ENCODE measurements around the gene ODAD3.
"Not testable (repeated sequence)": the region's sequence is repeated elsewhere in the genome, so short reads cannot be mapped to it uniquely, and the experiment has no call there.

ODAD3 gene

GRCh38 chr19:11444059-11444458 lies 9.1 kb upstream of the ODAD3 start:
- in situ Hi-C loops (cut with MboI; ENCODE audit: low sequenced_read_pairs), result no loop called here

GRCh38 chr19:11437955-11438354 lies 3.0 kb upstream of the ODAD3 start:
- in situ Hi-C loops (cut with MboI; ENCODE audit: low sequenced_read_pairs), result no loop called here

DNA sequence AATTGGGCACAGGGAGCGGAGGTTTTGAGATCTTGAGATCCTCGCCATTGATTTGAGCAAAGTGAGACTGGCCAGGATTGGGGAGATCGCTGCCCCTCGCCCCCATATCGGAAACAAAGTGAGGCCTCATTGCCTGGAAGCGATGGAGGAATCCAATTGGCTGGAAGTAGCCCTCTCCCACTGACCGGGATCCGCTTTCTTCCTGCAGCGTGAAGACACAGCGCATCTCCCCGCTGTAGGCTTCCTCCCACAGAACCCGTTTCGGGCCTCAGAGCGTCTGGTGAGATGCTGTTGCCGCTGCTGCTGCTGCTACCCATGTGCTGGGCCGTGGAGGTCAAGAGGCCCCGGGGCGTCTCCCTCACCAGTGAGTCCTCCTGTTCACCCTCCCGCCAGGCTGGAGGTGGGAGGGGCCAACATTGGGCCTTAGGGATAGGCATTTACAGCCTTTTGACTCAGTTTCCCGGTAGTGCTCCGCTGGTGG lies 952 bp upstream of the ODAD3 start:
- in situ Hi-C loops (cut with MboI; ENCODE audit: low sequenced_read_pairs), result no loop called here

- in situ Hi-C loops (cut with MboI; ENCODE audit: low sequenced_read_pairs), result no loop called here
Observed at GRCh38 chr19:11434703-11435056, 241 bp downstream of the ODAD3 start.

- in situ Hi-C loops (cut with MboI; ENCODE audit: low sequenced_read_pairs), result not testable (repeated sequence)
Observed at GRCh38 chr19:11433526-11433925, 1.4 kb downstream of the ODAD3 start.

DNA sequence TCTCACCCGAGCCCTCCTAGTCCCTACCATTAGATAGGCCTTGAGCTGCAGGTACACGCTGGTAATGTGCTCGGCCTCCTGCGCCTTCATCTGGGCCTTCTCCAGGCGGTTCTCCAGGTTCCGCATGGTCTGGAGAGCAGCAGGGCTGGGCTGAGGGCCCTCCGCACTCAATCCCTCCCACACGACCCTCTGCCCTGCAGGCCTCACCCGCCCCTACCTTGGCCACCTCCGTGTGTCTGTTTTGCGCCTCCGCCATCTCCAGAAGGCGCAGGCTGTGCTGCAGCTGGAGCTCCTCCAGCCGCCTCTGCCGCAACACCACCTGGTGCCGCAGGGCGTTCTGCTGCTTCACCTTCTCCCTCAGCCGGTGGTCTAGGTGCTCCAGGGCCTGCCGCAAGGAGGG lies 8.3 kb downstream of the ODAD3 start:
- in situ Hi-C loops (cut with MboI; ENCODE audit: low sequenced_read_pairs), result no loop called here

DNA sequence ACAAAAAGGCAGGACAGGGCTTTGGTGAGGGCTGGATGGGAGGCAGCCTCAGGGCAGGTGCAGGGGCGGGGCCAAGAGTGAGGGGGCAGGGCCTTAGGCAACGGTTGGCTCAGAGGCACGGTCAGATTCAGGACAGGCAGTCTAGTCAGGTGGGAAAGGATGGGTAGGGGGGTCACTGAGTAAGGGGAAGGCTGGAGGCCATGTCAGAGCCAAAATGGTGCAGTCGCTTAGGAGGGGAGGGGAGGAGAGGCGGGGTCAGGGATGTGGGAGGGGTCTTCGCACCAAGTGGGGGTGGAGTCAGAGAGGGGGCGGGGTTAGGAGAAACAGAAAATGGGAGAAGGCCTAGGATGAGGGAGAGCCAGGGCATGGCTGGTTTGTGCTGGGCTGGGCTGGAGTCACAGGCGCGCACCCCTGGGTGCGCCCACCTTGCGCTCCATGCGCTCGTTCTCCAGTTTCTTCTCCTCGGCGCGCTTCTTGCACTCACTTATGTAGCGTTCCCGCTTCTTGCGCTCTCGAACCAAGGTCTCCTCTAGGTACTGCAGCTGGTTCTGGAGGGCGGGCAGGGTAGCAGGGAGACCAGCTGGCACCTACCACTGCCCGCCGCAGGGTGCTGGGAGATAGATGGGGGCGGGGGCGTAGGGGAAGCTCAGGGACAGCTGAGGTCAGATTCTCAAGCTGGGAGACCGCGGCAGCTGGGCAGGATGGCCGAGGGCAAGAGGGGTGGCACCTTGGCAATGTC lies 9.0 kb downstream of the ODAD3 start:
- in situ Hi-C loops (cut with MboI; ENCODE audit: low sequenced_read_pairs), result no loop called here

- in situ Hi-C loops (cut with MboI; ENCODE audit: low sequenced_read_pairs), result no loop called here
Observed at GRCh38 chr19:11423791-11424181, 11.1 kb downstream of the ODAD3 start.

- in situ Hi-C loops (cut with MboI; ENCODE audit: low sequenced_read_pairs), result no loop called here
Observed at GRCh38 chr19:11423164-11423790, 11.6 kb downstream of the ODAD3 start.

GRCh38 chr19:11422163-11423065 lies 12.5 kb downstream of the ODAD3 start:
- in situ Hi-C loops (cut with MboI; ENCODE audit: low sequenced_read_pairs), result no loop called here

DNA sequence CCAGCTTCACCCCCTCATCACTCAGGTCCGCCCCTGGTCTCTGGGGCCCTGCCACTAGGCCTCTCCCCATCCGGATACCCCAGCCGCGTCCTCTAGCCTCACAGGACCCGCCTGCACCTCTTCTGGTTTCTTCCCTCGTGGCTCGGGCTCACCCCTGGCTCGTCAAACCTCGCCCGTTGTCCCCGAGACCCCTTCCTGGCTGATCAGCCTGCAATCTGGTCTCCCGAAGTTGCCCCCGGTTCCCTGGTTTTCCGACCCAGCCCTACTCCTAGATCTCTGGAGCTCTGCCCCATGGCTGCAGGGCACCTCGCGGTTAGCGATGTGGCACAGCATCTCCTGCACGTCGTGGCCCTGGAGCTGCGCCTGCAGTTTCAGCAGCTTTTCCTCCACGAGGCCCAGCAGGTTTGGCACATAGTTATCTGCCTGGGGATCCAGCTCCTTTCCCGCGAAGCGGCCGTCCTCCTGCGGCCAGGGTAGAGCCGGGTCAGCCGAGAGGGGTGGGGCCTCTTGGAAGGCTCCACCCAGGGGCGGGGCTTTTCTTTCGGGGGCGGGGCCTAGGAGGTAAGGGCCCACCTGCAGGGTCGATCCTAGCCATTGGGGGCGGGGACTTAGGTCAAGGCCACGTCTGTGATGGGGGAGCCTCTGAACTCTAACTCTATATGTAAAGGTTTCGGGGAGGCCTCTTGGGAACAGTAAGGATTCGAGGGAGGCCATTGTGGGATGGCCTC lies 13.4 kb downstream of the ODAD3 start:
- in situ Hi-C loops (cut with MboI; ENCODE audit: low sequenced_read_pairs), result no loop called here

DNA sequence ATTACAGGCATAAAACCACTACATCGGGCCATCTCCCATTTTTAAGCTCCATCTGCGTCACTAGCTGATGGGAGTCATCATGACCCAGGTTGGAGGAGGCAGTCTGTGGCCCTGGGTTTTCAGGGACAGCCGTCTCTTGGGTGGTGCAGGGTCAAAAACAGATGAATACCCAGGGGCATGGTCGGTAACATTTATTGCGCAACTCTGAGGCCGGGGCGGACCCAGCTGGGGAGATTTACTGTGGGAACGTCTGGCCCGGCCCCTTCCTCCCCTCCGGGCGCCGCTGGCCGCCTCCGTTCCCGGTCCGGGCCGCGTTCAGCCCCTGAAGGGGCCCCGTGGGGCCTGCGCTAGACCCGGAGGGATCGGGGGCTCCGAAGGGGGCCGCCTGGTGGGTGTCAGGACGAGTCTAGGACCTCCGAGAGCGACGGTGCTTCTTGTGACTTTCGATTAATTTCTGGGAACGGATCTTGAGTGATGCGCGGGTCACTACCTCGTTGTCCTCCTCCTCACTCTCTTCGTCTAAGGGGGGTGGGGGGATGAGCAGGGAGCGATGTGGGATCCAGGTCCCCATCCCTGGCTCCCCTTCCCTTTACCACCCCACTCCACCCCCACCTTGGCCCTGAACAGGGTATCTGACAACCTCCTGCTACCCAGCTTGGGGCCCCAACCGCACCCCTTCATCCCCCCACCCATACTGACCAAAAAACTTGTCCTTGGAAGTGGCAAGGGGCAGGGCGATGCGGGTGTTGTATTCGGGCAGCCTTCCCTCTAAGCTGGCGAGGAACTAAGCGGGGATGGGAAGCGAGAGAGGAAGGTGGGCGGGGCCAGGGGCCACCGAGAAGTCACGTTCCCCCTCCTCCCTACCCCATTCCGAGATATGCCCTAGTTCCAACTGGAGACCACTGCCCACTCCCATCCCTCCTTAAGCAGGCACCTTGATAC lies 14.2 kb downstream of the ODAD3 start:
- in situ Hi-C loops (cut with MboI; ENCODE audit: low sequenced_read_pairs), result no loop called here

- in situ Hi-C loops (cut with MboI; ENCODE audit: low sequenced_read_pairs), result no loop called here
Observed at GRCh38 chr19:11418549-11419506, 16.1 kb downstream of the ODAD3 start, which contains the start of gene RGL3. Gene RGL3 (minus strand): TSS chr19:11419314. CDS start chr19:11419278, 36 bp downstream.

DNA sequence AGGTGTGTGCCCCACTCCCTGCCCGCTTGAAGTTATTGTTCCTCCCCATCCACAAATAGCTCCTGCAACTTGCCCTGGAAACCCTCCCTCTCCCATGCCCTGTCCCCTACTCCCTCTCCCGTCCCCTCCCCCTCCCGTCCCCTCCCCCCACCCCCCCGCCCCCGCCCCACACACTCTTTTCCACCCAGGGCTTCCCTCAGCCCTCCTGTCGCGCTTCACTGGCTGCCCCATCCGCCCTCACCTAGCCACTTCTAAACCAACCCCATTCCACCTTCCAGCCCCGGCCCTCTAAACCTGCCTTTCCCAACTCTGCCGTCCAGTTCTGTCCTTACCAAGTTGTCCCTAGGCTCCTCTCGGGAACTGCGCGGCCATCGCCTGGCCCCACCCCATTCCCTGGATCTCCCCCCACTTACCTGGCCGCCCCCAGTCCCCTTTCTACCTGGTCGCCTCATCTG lies 16.8 kb downstream of the ODAD3 start:
- in situ Hi-C loops (cut with MboI; ENCODE audit: low sequenced_read_pairs), result no loop called here

GRCh38 chr19:11416346-11417052 lies 18.4 kb downstream of the ODAD3 start:
- in situ Hi-C loops (cut with MboI; ENCODE audit: low sequenced_read_pairs), result no loop called here

DNA sequence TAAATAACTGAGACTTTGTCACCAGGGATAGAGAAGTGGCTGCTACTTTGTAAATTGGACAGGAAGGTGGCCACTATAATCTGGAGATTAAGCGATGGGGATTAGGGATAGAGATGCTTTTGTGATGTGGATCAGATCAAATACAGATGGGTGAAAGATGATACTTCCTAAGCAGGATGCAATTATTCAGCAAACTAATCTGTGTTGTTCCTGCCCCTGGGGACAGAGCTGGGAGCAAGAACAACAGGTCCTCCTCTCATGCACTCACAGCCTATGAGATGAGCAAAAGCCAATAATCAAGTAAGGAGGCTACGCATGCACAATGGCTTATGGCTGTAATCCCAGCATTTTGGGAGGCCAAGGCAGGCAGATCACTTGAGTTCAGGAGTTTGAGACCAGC lies 20.4 kb downstream of the ODAD3 start:
- in situ Hi-C loops (cut with MboI; ENCODE audit: low sequenced_read_pairs), result no loop called here

GRCh38 chr19:11410682-11411081 lies 24.2 kb downstream of the ODAD3 start:
- in situ Hi-C loops (cut with MboI; ENCODE audit: low sequenced_read_pairs), result no loop called here

- in situ Hi-C loops (cut with MboI; ENCODE audit: low sequenced_read_pairs), result no loop called here
Observed at GRCh38 chr19:11408591-11408990, 26.3 kb downstream of the ODAD3 start.

Data from hTERT RPE-1 (cell line).